OCI-LY7 (cell line): ENCODE data around the gene ELP4. TPM values are rescaled to one million over a fixed set of nuclear protein-coding genes. Genes with fewer than 3 reads are reported as not detected.
"Not testable (repeated sequence)": the region's sequence is repeated elsewhere in the genome, so short reads cannot be mapped to it uniquely, and the experiment has no call there.

Experiments used
- BruUV-seq: library from RNA; stranded (reverse); fragments of 400-500 nt; replicated peaks from 2 replicates; lab custom pipeline; 2021; lab: Mats Ljungman, UMichigan
- CTCF ChIA-PET: fragments of 300-600 bp; sonication (Branson Sonifier 250); formaldehyde crosslinking; loops from one replicate; lab custom pipeline; 2022; ENCODE audit warnings: antibody characterized with exemption; ENCODE audit not compliant: unreplicated experiment; lab: Charles Lee
- POLR2A ChIA-PET: fragments of 300-600 bp; sonication (Branson Sonifier 250); formaldehyde crosslinking; loops from one replicate; lab custom pipeline; 2022; ENCODE audit warnings: antibody characterized with exemption; lab: Charles Lee
- DNase-seq: peaks from one replicate; pipeline ENCODE4 v3.0.0-alpha.2; 2015; ENCODE audit warnings: low spot score
- H2AFZ ChIP-seq: fragments of 200-600 bp; sonication (generic), shearing (Covaris generic); 2 replicates; pipeline ENCODE4 v1.6.1; 2014; ENCODE audit warnings: mild to moderate bottlenecking, antibody characterized with exemption, low read length, moderate library complexity
- H3K27ac ChIP-seq: fragments of 200-600 bp; sonication (generic); 2 replicates; pipeline ENCODE4 v1.5.1; 2014; ENCODE audit warnings: mixed run types, low read depth, mild to moderate bottlenecking, moderate library complexity, low read length, inconsistent platforms; ENCODE audit not compliant: poor library complexity, severe bottlenecking
- H3K36me3 ChIP-seq: fragments of 200-600 bp; sonication (generic); 2 replicates; pipeline ENCODE4 v1.6.1; 2014; ENCODE audit warnings: mild to moderate bottlenecking, antibody characterized with exemption, low read length, moderate library complexity, mixed read lengths; ENCODE audit not compliant: insufficient read depth
- H3K4me1 ChIP-seq: fragments of 200-600 bp; sonication (generic); 2 replicates; pipeline ENCODE4 v1.5.1; 2014; ENCODE audit warnings: mild to moderate bottlenecking, low read length; ENCODE audit not compliant: insufficient read depth, poor library complexity, severe bottlenecking
- H3K4me2 ChIP-seq: fragments of 200-600 bp; sonication (generic); 2 replicates; pipeline ENCODE4 v1.6.1; 2014; ENCODE audit warnings: mild to moderate bottlenecking, low read length
- H3K4me3 ChIP-seq: fragments of 200-600 bp; sonication (generic); 2 replicates; pipeline ENCODE4 v1.5.1; 2014; ENCODE audit warnings: mild to moderate bottlenecking, low read depth, low read length; ENCODE audit not compliant: poor library complexity, severe bottlenecking
- H3K79me2 ChIP-seq: fragments of 200-600 bp; sonication (generic); 2 replicates; pipeline ENCODE4 v1.6.1; 2016; ENCODE audit warnings: low read depth, mild to moderate bottlenecking, low read length, moderate library complexity, mixed read lengths; ENCODE audit not compliant: insufficient read depth
- H3K9me2 ChIP-seq: fragments of 200-600 bp; sonication (generic); 2 replicates; pipeline ENCODE4 v1.6.1; 2016; ENCODE audit warnings: mild to moderate bottlenecking, low read length, mixed read lengths; ENCODE audit not compliant: insufficient read depth
- H3K9me3 ChIP-seq: fragments of 200-600 bp; sonication (generic); 2 replicates; pipeline ENCODE4 v1.6.1; 2014; ENCODE audit warnings: mild to moderate bottlenecking, mixed run types, low read length, mixed read lengths
- H4K20me1 ChIP-seq: fragments of 200-600 bp; sonication (generic); 2 replicates; pipeline ENCODE4 v1.6.1; 2014; ENCODE audit warnings: mild to moderate bottlenecking, antibody characterized with exemption, low read length, moderate library complexity, mixed read lengths; ENCODE audit not compliant: insufficient read depth
- CTCF ChIP-seq: fragments of 200-600 bp; sonication (generic); conservative IDR thresholded peaks from 2 replicates; pipeline ENCODE4 v1.5.1; 2014; ENCODE audit warnings: mild to moderate bottlenecking, antibody characterized with exemption, low read length, moderate library complexity, mixed read lengths
- EZH2phosphoT487 ChIP-seq: fragments of 200-600 bp; sonication (generic); IDR thresholded peaks from 2 replicates; pipeline ENCODE4 v1.6.1; 2018; ENCODE audit warnings: low read depth, borderline replicate concordance, mild to moderate bottlenecking, mixed run types, antibody characterized with exemption, low read length, moderate library complexity, mixed read lengths
- intact Hi-C: fragments of 100-400 bp; cut with micrococcal nuclease; formaldehyde crosslinking; loops from one replicate; pipeline ENCODE4 v1.10.0; 2022; ENCODE audit not compliant: unreplicated experiment
- total RNA-seq, 2 experiments: library from RNA; depleted of rRNA in 1 of 2; stranded (reverse); fragments of >200 nt in 1 of 2; shearing (Covaris generic) in 1 of 2; gene quantifications; 2 replicates each; pipeline ENCODE4 v1.2.3, GENCODE V29; 2014 to 2022

The ELP4 gene
- total RNA-seq, 2 experiments from 2014 or later = 27.6 to 32.7 TPM

GRCh38 chr11:31725176-31725575 is 215.6 kb downstream of the ELP4 start:
- H3K4me3 ChIP-seq = no peak overlapping the region
- POLR2A ChIA-PET = no interaction called here

GRCh38 chr11:31728432-31728831 is 218.9 kb downstream of the ELP4 start:
- no peak for DNase-seq
- H3K4me2 ChIP-seq = no peak overlapping the region
- H4K20me1 ChIP-seq = no peaks in the 10 kb centered on the region
- H3K9me2 ChIP-seq = no peaks in the 10 kb centered on the region
- ChIA-PET CTCF (interaction anchor here (0.9 kb wide), 1 partner anchor 23 kb away, joined by 3 read pairs; no protein-coding TSS in a partner anchor), POLR2A (interaction anchor here (0.7 to 1.3 kb wide), 2 partner anchors 10 to 30 kb away, joined by 3 to 4 read pairs; no protein-coding TSS in a partner anchor)
- no peaks in the 10 kb centered on the region for H3K79me2 ChIP-seq
- H3K27ac ChIP-seq = no peak overlapping the region
- intact Hi-C loops = no loop called here
- no peak overlapping the region for H2AFZ ChIP-seq
- no peaks in the 10 kb centered on the region for H3K36me3 ChIP-seq
- H3K4me1 ChIP-seq = no peaks in the 10 kb centered on the region
- no TSS peak for BruUV-seq
- TF ChIP-seq EZH2phosphoT487 = no peak
- no peak for TF ChIP-seq CTCF
- no peaks in the 10 kb centered on the region for H3K9me3 ChIP-seq
- H3K4me3 ChIP-seq = no peak overlapping the region

More at GRCh38 chr11:31725176-31725575, 215.6 kb downstream of the ELP4 start:
- no peaks in the 10 kb centered on the region for H3K79me2 ChIP-seq
- DNase-seq = no peak
- H3K4me1 ChIP-seq = no peaks in the 10 kb centered on the region
- BruUV-seq = no TSS peak
- no peaks in the 10 kb centered on the region for H4K20me1 ChIP-seq
- no peaks in the 10 kb centered on the region for H3K9me2 ChIP-seq
- H2AFZ ChIP-seq = no peak overlapping the region
- CTCF ChIA-PET = no interaction called here
- intact Hi-C loops = no loop called here
- H3K9me3 ChIP-seq = no peaks in the 10 kb centered on the region
- H3K27ac ChIP-seq = no peak overlapping the region
- TF ChIP-seq EZH2phosphoT487 (no peak), CTCF (no peak)
- H3K4me2 ChIP-seq = no peak overlapping the region
- H3K36me3 ChIP-seq = no peaks in the 10 kb centered on the region

- BruUV-seq = no TSS peak
- Histone ChIP-seq H4K20me1 (no peaks in the 10 kb centered on the region), H3K4me1 (no peaks in the 10 kb centered on the region), H3K4me3 (no peak overlapping the region), H3K9me3 (no peaks in the 10 kb centered on the region), H3K79me2 (no peaks in the 10 kb centered on the region), H3K27ac (no peak overlapping the region), H3K9me2 (no peaks in the 10 kb centered on the region), H3K4me2 (no peak overlapping the region), H3K36me3 (no peaks in the 10 kb centered on the region), H2AFZ (no peak overlapping the region)
- DNase-seq = no peak
- CTCF ChIA-PET = no interaction called here
- TF ChIP-seq CTCF = no peak
- no peak for TF ChIP-seq EZH2phosphoT487
- POLR2A ChIA-PET = no interaction called here
- intact Hi-C loops = no loop called here
Observed at GRCh38 chr11:31740131-31740530, 230.6 kb downstream of the ELP4 start.

- H4K20me1 ChIP-seq, CTCF ChIA-PET, H3K27ac ChIP-seq, H3K9me3 ChIP-seq, H3K79me2 ChIP-seq, H3K4me1 ChIP-seq, H2AFZ ChIP-seq, H3K4me2 ChIP-seq, BruUV-seq, H3K36me3 ChIP-seq, H3K9me2 ChIP-seq, H3K4me3 ChIP-seq, intact Hi-C loops, DNase-seq: not testable (repeated sequence)
- POLR2A ChIA-PET = interaction anchor here (2.2 kb wide), 1 partner anchor 23 kb away, joined by 5 read pairs; no protein-coding TSS in a partner anchor
Observed at GRCh38 chr11:31740731-31741368, 231.3 kb downstream of the ELP4 start.
